AG09309 (cell line): ENCODE measurements around the gene HEY2.

Experiments used
- DNase-seq: peaks from one replicate; pipeline ENCODE4 v3.0.0-alpha.2; 2010; ENCODE audit warnings: low read depth
- H3K4me3 ChIP-seq: 2 replicates; pipeline ENCODE4 v1.5.1; 2011; ENCODE audit warnings: mild to moderate bottlenecking, low read depth, low read length, moderate library complexity; ENCODE audit not compliant: control insufficient read depth
- TF ChIP-seq, protein P1 (sequence below): IDR thresholded peaks from 2 replicates; pipeline ENCODE4 v1.5.1; 2011; ENCODE audit warnings: mild to moderate bottlenecking, low read depth, low read length, inconsistent platforms; ENCODE audit not compliant: insufficient read depth, control insufficient read depth; ENCODE audit errors: missing control alignments

HEY2 gene

DNA sequence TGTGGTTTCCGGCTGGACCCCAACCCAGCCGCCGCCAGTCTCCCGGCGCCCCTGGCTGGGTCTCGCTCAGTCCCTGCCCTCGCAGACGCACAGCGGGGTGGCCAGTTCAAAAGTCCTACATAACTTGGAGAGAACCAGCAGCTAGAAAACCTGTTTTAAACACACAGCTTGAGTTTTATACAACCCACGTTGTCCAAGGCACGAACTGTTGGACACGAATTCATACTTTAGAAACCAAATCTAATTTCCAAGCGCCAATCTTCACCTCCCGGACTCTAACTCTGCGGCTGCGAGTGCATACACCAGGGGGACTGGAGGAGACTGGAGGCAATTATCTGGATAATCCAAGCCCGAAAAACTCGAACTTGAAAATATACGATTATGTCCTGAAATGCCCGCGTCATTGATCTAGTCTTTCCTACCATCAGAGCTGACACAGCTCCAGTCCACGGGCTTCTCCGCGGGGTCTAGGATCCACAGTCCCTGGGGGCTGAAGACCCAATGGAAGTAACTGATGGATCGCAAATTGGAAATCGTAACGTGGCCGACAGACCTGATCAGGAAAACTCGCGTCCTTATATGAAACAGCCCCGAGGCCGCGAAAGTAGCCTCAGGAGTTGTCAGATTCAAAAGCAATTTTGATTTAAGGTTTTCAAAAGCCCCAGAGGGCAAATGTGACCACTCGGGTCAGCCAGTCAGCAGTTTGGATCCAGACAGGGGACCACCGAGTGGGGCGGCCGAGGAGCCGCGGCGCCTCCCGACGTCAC, 843 bp upstream of the HEY2 start:
- TF ChIP-seq, protein P1, sequence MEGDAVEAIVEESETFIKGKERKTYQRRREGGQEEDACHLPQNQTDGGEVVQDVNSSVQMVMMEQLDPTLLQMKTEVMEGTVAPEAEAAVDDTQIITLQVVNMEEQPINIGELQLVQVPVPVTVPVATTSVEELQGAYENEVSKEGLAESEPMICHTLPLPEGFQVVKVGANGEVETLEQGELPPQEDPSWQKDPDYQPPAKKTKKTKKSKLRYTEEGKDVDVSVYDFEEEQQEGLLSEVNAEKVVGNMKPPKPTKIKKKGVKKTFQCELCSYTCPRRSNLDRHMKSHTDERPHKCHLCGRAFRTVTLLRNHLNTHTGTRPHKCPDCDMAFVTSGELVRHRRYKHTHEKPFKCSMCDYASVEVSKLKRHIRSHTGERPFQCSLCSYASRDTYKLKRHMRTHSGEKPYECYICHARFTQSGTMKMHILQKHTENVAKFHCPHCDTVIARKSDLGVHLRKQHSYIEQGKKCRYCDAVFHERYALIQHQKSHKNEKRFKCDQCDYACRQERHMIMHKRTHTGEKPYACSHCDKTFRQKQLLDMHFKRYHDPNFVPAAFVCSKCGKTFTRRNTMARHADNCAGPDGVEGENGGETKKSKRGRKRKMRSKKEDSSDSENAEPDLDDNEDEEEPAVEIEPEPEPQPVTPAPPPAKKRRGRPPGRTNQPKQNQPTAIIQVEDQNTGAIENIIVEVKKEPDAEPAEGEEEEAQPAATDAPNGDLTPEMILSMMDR, result no peak
- no peak for DNase-seq
- H3K4me3 ChIP-seq, result peak overlapping the region; percentile 47

DNA sequence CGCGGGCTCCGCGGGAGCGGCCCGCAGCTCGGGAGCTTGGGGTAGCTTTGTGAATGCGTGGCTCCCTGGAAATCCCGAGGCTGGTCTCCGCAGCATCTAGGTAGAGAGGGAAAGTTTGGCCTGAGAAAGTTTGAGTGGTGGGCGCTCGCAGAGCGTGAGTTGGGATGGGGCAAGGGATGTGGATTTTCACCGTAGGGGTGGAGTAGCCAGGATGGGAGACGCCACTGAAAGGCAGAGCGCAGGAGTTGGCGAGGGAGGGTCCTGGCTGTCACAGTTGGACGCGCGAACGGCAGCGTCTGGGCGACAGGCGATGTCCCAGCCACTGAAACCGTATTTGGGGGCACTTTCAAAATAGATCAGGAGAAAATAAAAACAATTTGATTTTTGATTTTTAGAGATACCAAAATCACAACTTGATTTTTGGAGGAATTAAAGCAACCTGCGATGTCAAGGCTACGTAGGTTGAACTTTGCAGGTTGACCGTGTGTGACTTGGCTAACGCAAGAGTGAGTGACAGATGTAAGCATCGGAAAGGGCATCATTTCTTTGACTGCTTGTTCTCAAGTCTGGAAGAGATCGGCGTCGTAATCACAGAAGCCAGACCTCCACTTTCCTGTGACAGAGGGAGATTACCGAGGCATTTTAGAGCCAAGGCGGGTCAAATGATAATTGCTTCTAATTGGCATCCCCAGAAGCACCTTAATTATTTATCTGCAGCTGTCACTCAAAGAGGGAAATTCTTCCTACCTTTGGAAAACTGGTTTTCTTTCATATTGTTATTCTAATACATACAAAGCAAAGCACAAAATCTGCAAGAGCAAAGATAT, 646 bp downstream of the HEY2 start:
- TF ChIP-seq, protein P1, result no peak
- no peak for DNase-seq
- H3K4me3 ChIP-seq, result peak overlapping the region; percentile 52

DNA sequence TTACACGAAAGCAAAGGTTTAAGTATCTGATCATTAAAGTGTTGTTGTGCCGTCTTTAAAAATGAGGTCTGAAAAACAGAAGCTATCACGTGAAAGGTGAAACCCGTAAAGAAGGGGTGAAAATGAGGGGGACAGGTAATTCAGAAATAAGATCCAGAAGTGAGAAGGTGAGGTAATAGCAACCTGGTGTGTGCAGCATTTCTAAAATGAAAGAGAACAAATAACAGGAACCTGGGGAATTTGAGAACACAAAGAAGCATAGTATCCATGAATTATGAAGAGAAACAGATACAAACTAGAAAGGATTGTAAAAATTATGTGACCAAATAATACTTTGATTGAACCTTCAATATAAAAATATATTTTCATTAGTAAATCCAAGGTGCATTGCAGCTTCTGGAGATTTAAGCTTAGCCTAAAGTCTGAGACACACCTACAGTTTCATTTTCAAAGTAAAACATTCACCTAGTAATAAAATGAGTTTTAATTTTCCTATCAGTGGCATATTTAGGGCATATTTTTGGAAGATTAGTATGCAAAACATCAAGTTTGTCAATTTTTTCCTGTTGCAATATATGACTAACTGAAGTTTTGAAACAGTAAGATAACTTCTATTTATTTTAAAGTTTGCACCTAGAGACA, 1.4 kb downstream of the HEY2 start:
- TF ChIP-seq, protein P1, result no peak
- DNase-seq, result no peak
- no peak overlapping the region for H3K4me3 ChIP-seq

DNA sequence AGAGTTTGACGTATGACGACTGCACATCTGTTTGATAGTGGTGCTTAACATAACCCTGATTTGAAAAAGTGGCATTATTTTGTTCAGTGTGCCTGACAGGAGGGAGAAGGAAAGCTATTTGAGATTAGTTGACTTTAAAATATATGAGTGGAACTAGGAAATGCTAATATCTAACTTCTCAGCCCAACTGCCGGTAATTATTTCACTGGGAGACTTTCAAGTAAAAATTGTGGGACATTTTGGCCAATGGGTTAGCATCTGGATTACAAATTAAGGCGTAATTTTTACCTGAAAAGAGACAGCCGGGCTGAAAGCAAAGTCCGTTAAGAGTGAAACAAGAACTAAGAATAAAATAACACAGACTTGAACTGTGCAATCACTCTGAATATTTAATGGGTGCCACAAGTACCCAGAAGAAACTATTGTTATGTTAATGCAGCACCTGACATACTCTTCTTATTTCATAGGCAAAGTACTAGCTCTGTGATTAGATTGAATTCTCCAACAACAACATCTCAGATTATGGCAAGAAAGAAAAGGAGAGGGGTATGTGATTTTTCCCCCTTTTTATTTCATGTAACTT, 2.0 kb downstream of the HEY2 start:
- TF ChIP-seq, protein P1, result no peak
- no peak overlapping the region for H3K4me3 ChIP-seq
- DNase-seq, result no peak

DNA sequence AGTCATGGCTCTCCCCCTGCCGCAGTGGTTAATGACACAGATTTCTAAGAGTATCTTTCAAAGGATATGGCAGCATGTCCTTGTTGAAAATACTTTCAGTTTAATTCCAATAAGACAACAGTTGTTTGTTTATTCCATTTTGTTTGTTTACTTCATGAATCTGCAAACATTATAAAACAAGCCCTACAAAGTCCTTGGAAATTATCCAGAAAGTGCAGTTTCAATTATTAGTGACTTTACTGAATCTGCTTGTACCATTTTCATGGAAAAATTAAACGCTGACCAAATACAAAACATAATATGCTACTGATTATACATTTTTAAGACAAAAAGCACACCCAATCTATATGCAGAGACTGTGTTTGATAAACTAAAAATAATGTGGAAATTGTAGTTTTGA, 3.3 kb downstream of the HEY2 start:
- H3K4me3 ChIP-seq, result no peak overlapping the region
- no peak for DNase-seq
- TF ChIP-seq, protein P1, result no peak

DNA sequence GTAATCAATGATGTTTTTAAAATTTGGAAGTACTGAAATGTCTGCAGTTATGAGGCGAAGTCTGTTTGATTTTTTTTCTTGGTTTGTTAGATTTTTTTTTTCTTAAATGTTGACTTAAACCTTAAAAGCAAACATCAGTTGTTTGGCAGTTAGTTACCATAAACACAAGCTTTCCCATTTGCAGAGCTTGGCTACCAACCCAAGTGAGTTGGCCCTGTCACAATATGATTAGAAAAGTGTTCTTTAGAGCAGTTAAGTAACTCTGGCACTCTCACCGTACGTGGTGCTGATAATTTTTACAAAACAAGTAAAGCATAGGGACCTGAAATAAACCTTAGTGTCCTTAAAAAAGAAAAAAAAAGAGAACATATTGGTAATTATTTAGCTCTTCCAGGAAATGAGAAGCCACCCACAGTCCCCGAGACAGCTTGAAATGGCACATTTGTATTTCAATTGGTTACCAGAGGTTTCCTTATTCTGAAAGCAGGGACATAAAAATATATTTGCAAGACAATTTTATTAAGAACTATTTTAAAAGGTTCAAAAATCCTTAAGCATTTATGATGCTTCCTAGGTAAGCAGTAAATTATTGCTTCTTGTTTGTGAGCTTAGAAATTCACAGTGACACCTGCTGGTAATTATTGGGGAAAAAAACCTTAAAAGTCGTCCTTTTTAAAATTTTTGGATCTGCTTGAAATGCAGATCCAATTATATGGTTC, 3.9 kb downstream of the HEY2 start:
- TF ChIP-seq, protein P1, result peak; percentile 30
- no peak for DNase-seq
- no peak overlapping the region for H3K4me3 ChIP-seq
